Stimulated activated CD4-positive, alpha-beta T cell treated with anti-CD3 and anti-CD28 coated beads, Interleukin-12 subunit alpha, Interleukin-12 subunit beta, amount 100 ng/mL, for 48 hours (primary cell): ENCODE measurements around the gene WDR4.
"Not testable (repeated sequence)": the region's sequence is repeated elsewhere in the genome, so short reads cannot be mapped to it uniquely, and the experiment has no call there.

ENCODE experiments used
- DNase-seq, 3 donors: peaks; one replicate each; pipeline ENCODE4 v3.0.0-alpha.2; 2020; ENCODE audit warnings: low read depth in 2 of 3, low spot score in 1 of 3

WDR4 gene

DNA sequence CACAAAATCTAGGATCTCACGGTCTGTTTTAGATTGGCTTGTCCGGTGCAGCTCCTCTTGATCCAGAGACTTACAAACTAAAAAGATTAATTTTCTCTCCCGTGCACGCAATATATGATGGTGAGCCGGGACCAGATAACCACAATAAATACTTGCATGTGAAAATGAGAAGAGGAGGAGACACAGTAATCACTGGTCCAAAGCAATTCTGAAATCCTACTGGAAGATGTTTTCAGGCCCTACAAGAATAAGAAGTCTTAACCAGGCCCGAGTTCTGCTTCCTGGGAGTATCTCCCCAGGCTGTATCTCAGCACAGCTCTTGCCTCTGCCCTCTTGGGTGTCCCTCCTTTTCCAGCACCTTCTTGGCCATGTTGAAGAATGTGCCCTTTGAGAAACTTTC lies 1.0 kb upstream of the WDR4 start:
- no peak for DNase-seq

DNA sequence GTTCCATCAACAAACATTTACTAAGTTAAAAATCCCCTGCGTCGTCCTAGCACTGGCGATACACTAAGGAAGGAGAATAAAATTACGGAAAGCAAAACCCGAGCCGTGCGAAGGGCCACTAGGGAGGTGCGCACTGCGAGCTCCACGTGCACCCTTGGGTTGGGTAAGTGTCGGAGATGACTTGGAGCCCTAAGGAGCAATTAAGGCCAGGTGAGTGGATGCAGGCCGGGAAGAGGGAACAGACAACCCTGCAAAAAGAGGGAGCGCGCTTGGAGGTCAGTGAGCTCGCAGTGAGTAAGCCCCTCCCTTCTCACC lies 704 bp downstream of the WDR4 start:
- peak in 1 of 3 donors; percentile 26 for DNase-seq

DNA sequence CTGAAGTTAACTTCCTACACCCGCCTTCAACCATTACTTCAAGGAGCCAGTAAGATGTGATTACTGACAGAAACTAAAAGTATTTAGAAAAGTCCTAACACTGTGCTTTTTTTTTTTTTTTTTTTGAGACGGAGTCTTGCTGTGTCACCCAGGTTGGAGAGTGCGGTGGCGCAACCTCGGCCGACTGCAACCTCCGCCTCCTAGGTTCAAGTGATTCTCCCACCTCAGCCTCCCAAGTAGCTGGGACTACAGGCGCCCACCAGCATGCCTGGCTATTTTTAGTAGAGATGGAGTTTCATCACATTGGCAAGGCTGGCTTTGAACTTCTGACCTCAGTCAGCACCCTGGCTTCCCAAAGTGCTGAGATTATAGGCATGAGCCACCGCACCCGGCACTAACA lies 3.5 kb downstream of the WDR4 start:
- DNase-seq = not testable (repeated sequence)

DNA sequence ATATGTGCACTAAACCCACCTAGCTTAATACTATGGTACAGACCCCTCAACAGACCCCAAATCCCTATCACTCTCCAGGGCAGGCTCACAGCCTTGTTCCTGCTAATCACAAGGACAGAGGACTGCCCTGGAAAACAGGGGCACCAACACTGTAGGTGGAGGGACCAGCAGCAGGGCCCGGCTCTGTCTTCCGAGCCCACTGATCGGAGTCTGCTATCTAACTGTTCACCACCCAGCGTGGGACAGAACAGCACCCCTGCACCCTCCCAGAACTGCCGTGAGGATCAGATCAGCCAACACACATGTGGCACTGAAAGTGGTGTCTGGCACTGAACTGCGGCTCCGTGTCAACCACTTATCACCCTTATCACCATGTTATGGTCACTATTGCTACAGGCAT lies 6.2 kb downstream of the WDR4 start:
- no peak for DNase-seq

DNA sequence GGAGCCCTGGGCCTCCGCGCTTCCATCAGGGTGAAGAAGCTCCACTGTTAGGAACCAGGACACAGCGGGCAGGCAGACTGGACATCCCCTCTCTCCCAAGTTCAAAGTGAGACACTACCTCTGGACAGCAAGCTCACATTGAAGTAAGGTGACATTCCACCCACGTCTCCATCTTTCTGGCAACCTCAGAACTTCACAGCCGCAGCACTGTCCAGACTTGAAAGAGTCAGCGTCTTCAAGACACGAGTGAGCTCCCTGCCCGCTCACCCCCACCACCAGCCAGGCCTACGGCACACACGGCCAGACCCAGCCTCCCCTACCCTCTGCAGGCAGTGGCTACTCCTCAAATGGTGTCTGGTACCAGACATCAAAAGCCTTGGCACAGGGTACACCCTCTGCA lies 11.1 kb downstream of the WDR4 start:
- DNase-seq = no peak

DNA sequence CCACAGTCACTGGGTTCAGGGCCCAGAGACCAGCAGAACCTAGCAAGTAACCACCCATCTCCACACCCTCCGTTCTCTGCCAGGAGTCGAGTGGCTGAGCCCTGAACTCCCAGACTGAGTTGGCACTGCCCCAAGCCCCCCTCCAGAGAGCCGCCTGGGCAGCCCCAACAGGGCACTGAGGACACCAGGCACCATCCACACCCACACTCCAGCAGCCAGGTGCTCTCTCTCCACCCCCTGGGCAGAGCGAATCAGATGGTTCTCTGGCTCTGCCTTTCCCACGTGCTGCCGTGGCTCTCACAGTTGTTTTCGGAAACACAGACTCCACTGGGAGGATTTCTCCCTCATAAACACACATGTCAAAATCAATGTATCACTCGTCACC lies 13.6 kb downstream of the WDR4 start:
- DNase-seq = no peak

DNA sequence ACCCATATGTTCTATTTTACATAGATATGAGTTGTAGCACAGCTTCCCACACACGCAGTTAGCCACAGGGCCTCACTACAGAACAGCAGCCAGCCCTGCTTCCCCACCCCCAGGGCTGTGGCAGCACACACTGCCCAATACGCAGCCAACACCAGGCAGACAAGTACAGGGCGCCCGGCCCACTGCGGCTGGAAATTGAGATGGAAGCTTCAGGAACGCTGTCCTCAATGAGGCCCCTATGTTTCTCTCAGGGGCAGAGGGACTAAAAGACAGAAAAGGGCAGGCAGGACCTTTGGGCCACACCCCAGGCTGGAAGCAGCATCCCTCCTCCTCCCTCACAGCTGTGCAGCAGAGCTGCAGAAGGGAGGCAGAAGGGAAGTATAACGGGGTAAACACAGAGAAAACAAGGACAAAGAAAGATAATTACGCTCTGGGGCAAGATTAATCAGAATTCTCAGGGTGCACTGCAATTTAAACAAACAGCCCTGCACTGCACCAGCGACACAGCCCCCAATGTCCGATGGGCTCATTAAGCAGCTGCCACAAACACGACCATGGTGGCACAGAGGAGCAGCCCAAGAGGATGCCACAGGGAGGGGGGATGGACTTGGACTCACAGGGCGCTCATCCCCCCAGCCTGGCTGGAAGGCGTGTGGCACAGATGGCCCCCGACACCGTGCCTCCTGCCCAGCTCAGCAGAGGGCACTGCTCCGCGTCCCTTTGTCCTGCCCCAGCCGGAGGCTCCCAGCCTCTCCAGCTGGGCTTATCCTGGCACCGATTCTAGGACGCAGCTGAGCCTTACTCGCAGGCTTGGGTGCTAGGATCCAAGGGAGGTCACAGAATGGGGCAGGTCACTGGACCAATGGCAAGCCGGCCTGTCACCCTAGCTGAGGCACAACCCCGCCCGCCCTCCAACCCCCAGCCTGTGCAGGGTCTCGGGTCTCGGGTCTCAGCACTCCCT lies 14.2 kb downstream of the WDR4 start:
- no peak for DNase-seq

DNA sequence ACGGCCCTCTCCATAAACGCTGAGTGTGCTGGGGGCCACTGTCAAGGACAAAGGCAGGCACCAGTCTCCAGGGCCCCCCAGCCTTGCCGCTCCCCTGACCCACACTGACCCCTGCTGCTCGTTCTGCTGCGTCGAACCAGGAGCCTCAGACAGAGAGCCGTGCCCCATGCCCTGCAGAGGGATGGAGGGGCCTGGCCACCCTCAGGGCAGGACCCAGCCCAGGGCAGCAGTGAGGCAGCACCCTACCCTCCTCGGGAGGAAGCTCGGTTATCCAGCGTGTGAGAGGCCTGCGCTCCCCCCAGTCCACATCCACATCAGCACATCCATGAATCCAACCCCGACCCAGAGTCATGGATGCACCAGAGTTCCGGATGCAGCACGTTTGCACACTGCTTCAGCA lies 15.1 kb downstream of the WDR4 start:
- DNase-seq = no peak

DNA sequence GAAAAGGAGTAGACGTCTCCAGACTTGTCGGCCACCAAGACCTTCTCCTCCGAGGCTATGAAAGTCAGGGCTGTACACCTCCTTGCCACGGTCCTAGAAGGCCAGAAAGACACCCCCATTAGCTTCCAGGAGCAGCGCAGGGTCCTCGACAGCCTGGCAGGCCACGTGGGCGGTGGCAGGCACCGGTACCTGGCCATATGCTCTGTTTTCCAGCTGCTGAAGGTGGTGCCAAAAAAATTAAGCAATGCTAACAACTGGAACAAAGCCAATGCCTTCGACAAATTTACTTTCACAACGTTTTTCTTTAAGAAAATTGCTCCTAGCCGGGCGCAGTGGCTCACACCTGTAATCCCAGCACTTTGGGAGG lies 15.9 kb downstream of the WDR4 start:
- no peak for DNase-seq

DNA sequence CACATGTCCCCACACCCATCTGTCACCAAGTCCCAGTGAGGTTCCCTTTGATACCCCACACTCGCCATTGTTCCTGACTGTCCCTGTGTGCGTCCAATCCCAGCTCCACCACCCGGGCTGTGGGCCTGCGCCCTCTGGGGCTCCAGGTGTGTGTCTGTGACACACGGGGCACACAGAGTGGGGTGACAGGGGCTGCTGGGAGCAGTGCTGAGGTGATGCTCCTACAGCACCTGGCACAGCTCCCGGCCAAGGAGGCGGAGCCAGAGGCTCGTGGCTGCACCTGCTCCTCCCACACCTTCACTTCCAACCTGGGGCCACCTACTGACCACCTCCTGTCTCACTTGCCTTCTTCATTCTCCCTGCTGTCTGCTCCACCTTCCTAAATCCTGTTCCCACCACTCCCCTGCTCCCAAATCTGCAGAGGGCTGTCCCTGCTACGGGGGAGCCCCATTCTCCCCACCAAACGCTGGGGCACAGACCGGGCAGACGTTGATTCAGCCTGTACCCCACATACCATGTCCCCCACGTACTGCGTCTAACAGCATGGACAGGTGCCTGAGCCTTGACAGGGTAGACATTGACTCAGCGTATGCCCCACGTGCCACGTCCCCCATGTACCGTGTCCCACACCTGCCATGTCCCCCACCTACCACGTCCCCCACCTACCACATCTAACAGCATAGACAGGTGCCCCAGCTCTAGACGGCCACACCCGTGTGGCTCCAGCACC lies 16.4 kb downstream of the WDR4 start:
- no peak for DNase-seq

DNA sequence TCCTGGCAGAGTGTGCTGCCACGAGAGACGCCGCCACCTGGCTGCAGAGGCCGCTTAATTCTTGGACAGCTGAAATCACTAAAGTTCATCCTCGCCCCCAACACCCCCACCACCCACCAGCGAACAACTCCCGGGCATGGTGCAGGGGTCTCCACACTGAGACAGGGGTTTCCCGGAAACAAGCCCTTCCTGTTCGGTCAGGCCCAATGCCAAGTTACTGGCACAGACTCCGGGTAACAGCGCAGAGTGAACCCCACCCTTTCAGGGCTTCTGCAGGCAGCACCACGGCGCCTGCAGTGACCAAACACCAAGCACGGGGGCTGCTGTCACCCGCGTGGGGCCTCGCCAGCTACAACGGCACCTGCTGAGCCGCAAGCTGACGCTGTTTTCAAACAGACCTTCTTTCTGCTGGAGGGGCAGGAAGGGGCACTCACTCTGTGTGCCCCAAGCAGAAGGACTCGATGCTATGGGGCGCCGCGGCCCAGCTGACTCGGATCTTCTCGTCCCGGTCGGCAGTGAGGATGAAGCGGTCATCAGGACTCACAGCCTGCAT lies 17.4 kb downstream of the WDR4 start:
- no peak for DNase-seq

DNA sequence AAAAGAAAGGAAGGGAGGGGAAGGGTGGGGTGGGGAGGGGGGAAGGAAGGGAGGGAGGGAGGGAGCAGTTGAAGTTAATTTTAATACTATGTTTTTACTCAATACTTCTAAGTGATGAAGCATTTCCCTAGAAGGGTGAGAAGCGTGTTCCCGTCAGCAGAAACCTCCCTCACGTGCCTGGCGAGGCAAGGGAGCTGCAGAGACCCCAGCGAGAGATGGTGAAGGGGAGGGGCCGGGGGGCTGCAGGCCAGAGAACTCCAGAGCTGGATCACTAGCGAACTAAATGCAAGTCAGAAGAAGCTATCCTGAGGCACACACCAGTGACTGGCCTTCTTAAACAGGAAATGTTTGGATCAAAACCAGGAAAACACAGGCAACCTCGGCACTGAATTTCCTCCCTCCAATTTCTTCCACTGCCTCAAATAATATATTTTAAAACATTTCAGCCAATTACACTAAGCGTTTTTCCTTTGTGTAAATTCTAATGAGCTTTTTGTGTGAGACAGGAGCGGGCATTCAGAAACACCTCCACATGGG lies 18.0 kb downstream of the WDR4 start:
- no peak for DNase-seq

DNA sequence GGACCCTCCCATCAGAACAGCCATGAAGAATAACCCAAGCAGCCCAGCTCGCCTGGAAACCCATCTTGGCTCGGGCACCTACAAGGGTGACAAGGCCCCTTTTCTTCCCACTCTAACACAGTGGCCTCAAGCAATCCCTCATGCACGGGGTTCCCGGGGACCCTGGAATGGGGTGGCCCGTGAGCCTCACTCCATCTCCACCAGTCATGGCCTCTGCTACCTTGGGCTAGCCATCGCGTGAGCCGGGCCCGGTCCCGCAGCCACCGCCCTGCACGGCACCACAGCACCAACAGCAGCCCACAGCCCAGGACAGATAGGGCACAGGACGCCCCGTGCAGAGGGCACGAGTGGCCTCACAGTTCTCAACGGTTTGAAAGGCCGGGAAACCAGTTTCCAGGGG lies 19.0 kb downstream of the WDR4 start:
- DNase-seq = no peak

DNA sequence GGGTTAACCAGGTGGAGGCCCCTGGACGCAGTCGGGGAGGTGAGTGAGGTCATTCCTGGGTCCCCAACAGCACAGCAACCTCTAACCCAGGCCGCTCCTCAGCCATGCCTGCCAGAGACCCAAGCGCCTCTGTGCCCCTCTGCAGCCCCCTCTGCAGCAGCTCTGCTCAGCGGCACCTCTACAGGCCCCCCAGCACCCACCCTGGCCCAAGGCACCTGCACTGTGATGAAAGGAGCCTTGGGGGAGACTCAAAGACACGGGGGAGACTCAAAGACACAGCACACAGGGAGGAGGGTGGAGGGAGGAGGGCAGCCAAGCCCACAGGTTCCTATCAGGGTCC lies 19.5 kb downstream of the WDR4 start:
- no peak for DNase-seq

DNA sequence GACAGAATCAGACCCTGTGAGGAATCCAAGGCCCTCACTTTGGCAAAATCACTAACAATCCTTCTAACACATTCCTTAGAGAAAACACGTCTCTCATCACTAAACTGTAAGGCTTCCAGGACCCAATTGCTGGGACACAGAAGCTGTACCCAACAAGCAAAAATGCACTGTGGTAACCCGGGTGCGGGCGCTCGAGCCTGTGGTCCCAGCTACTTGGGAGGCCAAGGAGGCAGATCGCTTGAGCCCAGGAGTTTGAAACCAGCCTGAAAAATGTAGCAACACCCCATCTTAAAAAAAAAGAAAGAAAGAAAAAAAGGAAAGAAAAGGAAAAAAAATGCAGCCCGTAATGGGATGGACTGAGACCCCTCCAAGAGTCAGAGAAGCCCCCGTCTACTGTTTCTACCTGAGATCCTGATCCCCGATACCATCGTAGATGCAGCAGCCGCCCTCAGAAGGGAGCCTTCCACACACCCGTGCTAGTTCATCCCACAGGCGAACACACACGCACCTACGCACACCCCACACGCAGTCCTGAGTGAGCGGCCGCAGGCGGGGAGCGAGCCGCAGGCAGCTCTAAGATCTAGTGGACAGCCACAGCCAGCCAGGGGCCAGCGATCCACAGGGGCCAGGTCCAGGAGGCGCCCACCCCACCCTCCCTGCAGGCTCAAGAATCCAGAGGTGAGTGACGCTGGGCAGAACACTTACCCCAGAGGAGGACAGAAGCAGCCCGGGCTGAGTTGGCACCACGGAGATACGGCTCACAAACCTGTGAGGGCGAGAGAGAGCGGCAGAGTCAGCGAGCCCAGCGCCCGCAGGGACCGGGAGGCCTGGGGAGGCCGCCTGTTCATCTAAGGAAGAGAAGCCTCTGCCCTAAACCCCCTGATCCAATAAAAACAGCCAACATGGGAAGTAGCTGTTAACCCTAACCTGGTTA lies 20.1 kb downstream of the WDR4 start:
- no peak for DNase-seq

DNA sequence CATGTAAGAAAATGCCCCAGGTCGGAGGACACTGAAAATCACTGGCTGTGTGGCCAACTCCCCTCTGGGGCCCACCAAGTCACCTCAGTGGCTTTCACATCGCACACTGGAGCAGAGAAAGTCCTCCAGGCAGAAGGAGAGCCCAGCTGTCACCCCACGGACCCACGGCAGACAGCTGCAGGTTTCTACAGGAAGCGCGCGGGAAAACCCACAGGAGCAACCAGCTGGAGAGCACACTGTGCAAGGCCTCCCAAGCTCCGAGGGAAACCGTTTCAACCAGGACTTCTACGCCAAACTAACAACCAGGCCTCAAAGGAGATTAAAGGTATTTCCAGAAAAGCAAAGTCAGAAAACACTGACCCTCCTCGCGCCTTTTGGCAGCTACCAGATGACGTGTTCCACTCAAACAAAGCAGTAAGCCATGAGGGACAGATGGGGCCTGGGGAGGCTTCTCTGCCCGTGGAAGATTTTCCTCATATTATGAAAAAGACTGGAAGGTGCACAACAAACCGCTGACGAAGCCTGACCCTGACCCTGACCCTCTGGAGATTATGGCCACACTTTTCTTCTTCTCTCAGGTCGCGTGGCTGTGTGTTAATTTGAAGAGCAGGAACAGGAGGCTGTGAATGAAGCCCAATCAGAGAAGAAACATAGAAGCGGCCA lies 21.0 kb downstream of the WDR4 start:
- DNase-seq = no peak

DNA sequence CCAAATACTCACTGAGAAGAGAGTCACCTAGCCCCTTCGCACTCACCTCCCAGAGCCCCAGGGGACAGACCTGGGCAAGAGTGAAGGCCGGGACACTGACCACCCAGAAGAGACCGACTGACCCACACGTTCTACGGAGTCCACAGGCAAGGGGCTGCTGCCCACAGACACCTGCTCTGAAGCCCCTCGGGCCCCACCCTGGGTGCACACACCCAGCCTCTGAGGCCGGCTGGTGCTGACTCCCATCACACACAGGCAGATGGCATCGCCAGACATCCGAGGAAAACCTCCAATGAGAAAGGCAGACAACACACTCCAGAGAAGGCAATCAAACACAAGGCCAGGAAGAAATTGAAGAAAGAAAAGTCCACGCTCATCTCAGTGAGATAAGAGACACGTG lies 22.1 kb downstream of the WDR4 start:
- no peak for DNase-seq

DNA sequence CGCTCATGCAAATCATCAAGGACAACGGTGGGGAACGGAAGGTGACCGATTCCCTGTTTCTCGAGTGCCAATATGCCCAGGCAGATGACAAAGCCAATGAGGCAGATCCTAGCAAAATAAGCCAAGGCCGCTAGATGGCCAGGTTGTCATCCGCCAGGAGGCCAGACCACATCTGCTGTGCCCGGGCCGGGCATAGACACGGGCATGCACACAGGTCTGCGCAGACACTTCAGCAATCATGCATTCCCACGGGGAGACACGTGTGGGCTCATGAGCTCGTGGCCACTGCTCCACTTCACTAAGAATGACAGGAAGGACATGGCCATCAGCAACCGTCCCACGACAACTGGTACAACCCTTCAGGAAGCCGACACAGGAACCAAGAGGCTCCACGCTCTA lies 23.4 kb downstream of the WDR4 start:
- DNase-seq = no peak

DNA sequence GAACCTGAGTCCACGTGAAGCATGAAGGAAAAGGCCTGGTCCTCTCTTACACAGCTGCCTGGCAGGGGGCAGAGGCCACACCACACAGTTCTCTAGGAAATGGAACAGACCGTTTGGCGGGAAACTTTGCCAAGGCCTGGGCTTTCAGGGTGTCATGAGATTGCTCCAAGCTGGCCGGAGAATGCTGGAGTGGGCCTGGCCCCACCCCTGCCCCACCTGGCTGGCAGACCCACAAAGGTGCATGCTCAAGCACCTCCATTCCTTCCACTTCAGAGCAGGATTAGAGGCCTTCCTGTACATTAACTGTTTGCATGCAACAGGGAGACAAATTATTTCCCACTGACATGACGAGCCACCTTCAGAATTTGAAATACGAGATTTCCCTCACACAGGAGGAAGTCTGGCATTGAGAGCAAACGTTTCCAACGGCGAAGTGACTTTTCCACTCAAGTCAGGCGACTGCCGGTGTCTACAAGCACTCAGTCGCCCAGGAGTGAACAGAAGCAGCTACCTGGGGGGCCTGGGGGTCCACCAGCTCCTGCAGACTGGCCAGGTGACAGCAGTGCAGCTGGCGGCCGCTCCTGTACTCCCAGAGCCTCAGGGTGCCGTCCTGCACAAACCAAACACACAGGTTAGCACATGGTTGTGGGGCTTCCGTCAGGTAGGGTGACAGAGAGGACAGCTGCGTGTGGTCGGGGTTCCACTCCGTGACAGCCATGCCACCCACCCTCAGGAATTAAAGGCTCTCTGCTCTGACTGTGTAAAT lies 24.0 kb downstream of the WDR4 start:
- no peak for DNase-seq
